Measurements from ENCODE around the gene FGD3. TPM values are rescaled to one million over a fixed set of nuclear protein-coding genes. Genes with fewer than 3 reads are reported as not detected.

Gene FGD3
- total RNA-seq, 1 donor, result not detected

DNA sequence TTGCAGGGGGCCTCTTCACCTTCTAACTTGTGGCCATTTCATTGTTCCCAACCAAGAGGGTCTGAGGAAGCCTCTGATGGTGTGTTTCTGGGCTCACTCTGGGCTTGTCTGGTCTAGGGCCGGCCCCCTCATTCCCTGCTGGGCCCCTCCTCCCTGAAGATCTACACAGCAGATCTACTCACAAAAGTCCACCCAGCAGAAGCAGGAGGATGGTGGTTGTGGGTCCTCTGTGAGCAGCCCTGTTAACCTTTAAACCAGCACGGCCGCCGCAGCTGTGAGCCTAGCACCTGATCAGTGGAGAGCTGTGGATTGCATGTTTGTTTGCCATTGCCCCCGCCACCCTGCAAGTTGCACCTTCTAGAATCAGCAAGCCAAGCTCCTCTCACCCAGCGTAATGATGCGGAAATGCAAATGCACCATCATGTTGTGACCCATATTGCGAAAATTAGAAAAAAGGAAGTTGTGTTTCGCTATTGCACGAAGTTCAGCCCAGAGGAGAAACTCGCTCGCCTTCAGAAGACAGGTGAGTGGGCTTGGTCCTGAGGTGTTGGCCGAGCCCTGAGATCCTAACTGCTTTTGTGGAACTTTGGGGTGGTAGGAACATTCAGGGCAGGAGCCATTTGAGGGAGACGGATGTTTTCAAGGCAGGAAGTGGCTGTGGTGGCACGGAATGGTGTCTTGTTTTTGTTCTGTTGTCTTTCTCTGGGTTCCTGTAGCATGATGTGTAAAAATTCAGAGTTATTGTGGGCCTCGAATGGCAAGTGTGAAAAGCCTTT is 16.7 kb downstream of the FGD3 start:
- TF ChIP-seq, protein P1, sequence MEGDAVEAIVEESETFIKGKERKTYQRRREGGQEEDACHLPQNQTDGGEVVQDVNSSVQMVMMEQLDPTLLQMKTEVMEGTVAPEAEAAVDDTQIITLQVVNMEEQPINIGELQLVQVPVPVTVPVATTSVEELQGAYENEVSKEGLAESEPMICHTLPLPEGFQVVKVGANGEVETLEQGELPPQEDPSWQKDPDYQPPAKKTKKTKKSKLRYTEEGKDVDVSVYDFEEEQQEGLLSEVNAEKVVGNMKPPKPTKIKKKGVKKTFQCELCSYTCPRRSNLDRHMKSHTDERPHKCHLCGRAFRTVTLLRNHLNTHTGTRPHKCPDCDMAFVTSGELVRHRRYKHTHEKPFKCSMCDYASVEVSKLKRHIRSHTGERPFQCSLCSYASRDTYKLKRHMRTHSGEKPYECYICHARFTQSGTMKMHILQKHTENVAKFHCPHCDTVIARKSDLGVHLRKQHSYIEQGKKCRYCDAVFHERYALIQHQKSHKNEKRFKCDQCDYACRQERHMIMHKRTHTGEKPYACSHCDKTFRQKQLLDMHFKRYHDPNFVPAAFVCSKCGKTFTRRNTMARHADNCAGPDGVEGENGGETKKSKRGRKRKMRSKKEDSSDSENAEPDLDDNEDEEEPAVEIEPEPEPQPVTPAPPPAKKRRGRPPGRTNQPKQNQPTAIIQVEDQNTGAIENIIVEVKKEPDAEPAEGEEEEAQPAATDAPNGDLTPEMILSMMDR (IDR thresholded peaks at IDR 0.05; ENCODE audit: extremely low read depth, low read depth, low read length), result no peak

DNA sequence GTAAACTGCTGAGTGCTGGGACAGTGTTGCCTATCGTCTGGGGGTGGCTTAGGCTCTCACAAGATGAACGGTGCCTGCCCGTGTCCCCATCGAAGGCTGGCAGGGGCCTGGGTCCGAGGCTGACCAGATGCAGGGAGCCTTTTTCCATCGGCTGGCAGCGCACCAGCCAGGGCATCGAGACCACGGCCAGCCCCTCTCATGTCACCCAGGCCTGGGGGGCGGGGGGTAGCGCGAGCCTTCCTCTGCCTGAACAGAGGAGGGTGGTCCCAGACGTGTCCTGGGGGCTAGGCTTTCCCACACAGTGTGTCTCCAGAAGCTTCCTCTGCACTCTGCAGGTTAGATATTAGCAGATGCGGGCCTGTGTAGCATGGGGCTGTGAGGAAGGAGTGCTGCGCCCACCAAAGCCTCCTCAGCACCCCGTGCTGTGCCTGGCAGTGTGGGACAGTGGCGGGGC is 17.3 kb downstream of the FGD3 start:
- Histone ChIP-seq H3K36me3 (ENCODE audit: insufficient read depth, low read length) (no peaks in the 10 kb centered on the region), H3K27ac (ENCODE audit: low read depth, low read length) (no peak overlapping the region), H3K27me3 (ENCODE audit: insufficient read depth, low read length) (no peaks in the 10 kb centered on the region), H3K4me1 (ENCODE audit: insufficient read depth, low read length) (no peaks in the 10 kb centered on the region), H3K9me3 (ENCODE audit: low read depth, low read length) (peaks cover 4% of the 10 kb centered on the region), H3K79me2 (ENCODE audit: insufficient read depth, low read length) (no peaks in the 10 kb centered on the region), H3K4me2 (ENCODE audit: insufficient read depth, low read length) (no peak overlapping the region), H2AFZ (ENCODE audit: low read length) (no peak overlapping the region), H4K20me1 (ENCODE audit: insufficient read depth, low read length) (no peaks in the 10 kb centered on the region), H3K4me3 (ENCODE audit: insufficient read depth, low read length) (no peak overlapping the region)
- peak; percentile 22 for DNase-seq (ENCODE audit: insufficient read length, low spot score, missing footprints)
- TF ChIP-seq, protein P1 (IDR thresholded peaks at IDR 0.05; ENCODE audit: extremely low read depth, low read depth, low read length), result no peak

More for the DNA sequence above, 16.7 kb downstream of the FGD3 start:
- Histone ChIP-seq H3K4me3 (ENCODE audit: insufficient read depth, low read length) (no peak overlapping the region), H3K9me3 (ENCODE audit: low read depth, low read length) (peaks cover 4% of the 10 kb centered on the region), H3K4me2 (ENCODE audit: insufficient read depth, low read length) (no peak overlapping the region), H3K4me1 (ENCODE audit: insufficient read depth, low read length) (no peaks in the 10 kb centered on the region), H3K27ac (ENCODE audit: low read depth, low read length) (no peak overlapping the region), H4K20me1 (ENCODE audit: insufficient read depth, low read length) (no peaks in the 10 kb centered on the region), H3K36me3 (ENCODE audit: insufficient read depth, low read length) (no peaks in the 10 kb centered on the region), H2AFZ (ENCODE audit: low read length) (no peak overlapping the region), H3K27me3 (ENCODE audit: insufficient read depth, low read length) (no peaks in the 10 kb centered on the region), H3K79me2 (ENCODE audit: insufficient read depth, low read length) (no peaks in the 10 kb centered on the region)
- peak; percentile 41 for DNase-seq (ENCODE audit: insufficient read length, low spot score, missing footprints)

DNA sequence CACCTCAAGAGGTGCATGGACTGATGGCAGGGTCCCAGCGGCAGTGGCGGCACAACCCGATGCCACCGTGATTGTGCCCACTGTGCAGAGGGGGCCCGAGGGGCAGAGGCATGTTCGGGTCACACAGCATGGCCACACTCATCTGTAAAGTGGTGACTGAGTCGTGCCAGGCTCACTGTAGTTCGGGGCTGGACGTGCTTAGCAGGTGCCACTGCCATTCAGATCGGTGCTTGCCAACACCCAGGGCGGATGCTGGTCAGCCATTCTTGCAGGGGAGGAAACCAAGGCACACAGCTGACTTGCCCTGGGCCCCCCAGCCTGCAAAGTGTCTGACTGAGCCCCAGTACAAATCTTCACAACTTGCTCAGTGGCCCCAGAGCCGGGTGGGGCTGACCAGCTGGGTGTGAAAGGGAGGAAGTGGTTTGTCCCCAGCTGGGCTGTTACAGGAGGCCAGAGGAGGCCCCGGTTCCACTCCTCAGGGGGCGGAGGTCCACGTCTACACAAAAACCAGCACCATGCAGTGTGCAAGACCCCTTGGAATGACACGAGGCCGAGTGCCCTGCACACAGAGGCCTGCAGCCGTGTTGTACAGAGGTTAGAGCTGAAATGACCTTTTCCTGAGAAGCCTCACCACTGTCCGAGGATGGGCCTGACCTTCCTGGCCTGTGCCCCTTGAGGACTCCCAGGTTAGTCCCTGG is 17.9 kb downstream of the FGD3 start:
- Histone ChIP-seq H3K36me3 (ENCODE audit: insufficient read depth, low read length) (no peaks in the 10 kb centered on the region), H3K27me3 (ENCODE audit: insufficient read depth, low read length) (no peaks in the 10 kb centered on the region), H3K4me2 (ENCODE audit: insufficient read depth, low read length) (no peak overlapping the region), H3K4me1 (ENCODE audit: insufficient read depth, low read length) (no peaks in the 10 kb centered on the region), H3K9me3 (ENCODE audit: low read depth, low read length) (peaks cover 4% of the 10 kb centered on the region), H2AFZ (ENCODE audit: low read length) (no peak overlapping the region), H4K20me1 (ENCODE audit: insufficient read depth, low read length) (no peaks in the 10 kb centered on the region), H3K4me3 (ENCODE audit: insufficient read depth, low read length) (no peak overlapping the region), H3K27ac (ENCODE audit: low read depth, low read length) (no peak overlapping the region), H3K79me2 (ENCODE audit: insufficient read depth, low read length) (no peaks in the 10 kb centered on the region)
- peak; percentile 36 for DNase-seq (ENCODE audit: insufficient read length, low spot score, missing footprints)
- TF ChIP-seq, protein P1 (IDR thresholded peaks at IDR 0.05; ENCODE audit: extremely low read depth, low read depth, low read length), result no peak
